Measurements from ENCODE around the gene JAKMIP2.

- TF ChIP-seq POLR2A (IDR thresholded peaks at IDR 0.05) (no peak), CTCF (IDR thresholded peaks at IDR 0.05 in 4 of 5, conservative IDR thresholded peaks at IDR 0.05 in 1 of 5) (no peak)
Measured at GRCh38 chr5:147642666-147643065, 139.9 kb downstream of the JAKMIP2 start.

Data from gastrocnemius medialis (tissue), 4 donors.